ENCODE results near the gene SELENOI.

DNA sequence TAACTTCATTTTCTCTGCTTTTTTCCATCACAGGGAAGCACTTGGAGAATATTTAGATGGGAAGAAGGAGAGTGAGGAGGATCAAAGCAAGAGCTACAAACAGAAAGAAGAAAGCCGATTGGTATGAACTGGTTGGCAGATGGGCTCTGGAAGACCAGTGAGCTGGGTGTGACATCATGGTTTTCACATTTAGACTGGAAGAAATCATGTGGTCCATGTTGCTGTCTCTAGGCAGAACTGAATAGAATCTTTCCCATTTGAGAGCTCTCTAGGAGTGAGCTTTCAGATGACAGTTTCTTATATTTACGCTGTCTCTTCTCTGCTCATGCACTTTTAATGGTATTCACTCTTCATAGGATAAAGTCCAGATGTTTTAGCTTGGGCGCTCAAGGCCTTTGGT is 68.4 kb downstream of the SELENOI start:
- TF ChIP-seq, protein P1, sequence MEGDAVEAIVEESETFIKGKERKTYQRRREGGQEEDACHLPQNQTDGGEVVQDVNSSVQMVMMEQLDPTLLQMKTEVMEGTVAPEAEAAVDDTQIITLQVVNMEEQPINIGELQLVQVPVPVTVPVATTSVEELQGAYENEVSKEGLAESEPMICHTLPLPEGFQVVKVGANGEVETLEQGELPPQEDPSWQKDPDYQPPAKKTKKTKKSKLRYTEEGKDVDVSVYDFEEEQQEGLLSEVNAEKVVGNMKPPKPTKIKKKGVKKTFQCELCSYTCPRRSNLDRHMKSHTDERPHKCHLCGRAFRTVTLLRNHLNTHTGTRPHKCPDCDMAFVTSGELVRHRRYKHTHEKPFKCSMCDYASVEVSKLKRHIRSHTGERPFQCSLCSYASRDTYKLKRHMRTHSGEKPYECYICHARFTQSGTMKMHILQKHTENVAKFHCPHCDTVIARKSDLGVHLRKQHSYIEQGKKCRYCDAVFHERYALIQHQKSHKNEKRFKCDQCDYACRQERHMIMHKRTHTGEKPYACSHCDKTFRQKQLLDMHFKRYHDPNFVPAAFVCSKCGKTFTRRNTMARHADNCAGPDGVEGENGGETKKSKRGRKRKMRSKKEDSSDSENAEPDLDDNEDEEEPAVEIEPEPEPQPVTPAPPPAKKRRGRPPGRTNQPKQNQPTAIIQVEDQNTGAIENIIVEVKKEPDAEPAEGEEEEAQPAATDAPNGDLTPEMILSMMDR (IDR thresholded peaks at IDR 0.05): no peak
- TF ChIP-seq POLR2A (IDR thresholded peaks at IDR 0.05): no peak

Measured in prostate gland (tissue), 2 donors.